RPMI7951 (cell line): ENCODE measurements around the gene CHCHD10. TPM values are rescaled to one million over a fixed set of nuclear protein-coding genes. Genes with fewer than 3 reads are reported as not detected.

Source experiments
- DNase-seq: peaks from one replicate; pipeline ENCODE4 v3.0.0-alpha.2; 2012; ENCODE audit warnings: low read depth
- total RNA-seq: library from RNA; depleted of rRNA; stranded (reverse); fragments of >200 nt; shearing (Covaris generic); gene quantifications from 2 replicates; pipeline ENCODE4 v1.2.3, GENCODE V29; 2014

Gene CHCHD10
- total RNA-seq, 1 experiment from 2014 or later = 13.9 TPM

DNA sequence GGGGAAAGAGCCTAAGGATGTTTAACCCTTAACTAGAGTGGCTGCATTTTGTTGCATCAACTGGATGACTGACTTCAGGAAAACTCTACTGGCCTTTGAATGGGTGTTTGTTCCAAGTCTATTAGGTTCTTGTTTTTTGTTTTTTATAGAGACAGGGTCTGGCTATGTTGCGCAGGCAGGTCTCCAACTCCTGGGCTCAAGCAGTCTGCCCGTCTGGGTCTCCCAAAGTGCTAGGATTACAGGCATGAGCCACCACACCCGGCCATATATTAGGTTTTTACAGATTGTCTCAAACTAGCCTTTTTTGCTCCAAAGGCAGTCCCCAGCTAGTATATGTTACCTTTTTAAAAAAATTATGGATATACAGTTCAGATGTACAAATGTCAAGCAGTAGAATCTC, 20.1 kb upstream of the CHCHD10 start:
- no peak for DNase-seq

DNA sequence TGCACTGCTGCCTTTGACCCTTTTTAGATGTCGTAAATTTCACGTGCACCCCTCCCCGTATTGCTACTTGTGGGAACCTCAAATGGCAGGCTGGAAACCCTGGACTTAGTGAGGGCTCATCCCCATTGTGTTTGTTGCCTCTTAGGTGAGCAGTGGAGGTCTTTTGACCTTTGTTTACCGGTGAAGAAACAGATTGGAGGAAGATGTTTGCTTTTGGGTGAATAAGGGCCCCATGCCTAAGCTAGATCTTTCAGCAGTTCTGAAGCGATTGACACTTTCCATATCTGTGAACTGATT, 19.8 kb upstream of the CHCHD10 start:
- no peak for DNase-seq

DNA sequence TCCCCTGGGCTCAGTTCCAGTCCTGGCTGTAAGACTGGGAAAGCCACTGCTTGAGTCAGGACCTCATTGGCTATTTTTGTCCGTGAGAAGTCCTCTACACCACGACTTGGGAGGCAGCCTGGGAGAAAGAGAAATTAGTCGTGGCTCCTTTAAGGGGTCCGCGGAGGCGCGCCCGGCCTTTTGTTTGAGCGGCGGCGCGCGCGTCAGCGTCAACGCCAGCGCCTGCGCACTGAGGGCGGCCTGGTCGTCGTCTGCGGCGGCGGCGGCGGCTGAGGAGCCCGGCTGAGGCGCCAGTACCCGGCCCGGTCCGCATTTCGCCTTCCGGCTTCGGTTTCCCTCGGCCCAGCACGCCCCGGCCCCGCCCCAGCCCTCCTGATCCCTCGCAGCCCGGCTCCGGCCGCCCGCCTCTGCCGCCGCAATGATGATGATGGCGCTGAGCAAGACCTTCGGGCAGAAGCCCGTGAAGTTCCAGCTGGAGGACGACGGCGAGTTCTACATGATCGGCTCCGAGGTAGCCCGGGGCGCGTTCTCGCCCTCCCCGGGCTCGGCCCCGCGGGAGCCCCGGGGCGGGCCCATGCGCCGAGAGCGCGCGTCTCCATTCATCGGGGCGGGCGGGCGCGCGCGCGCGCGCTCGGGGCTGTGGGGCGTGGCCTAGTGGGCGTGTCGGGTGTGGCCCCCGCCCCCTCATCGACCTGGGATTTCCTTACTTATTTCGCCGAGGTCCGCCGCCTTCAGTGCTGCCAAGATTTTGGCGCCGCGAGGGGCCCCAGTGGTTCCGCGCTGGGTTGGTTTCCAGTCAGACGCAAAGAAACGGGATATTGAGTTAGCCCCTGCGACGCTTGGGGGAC, 19.2 kb upstream of the CHCHD10 start, which contains the start of gene SMARCB1:
Gene SMARCB1, plus strand, starts transcription at position 215 of the 848 bp plus-strand sequence. Its CDS starts 204 bp downstream, at position 419.
- peak; percentile 95 for DNase-seq

DNA sequence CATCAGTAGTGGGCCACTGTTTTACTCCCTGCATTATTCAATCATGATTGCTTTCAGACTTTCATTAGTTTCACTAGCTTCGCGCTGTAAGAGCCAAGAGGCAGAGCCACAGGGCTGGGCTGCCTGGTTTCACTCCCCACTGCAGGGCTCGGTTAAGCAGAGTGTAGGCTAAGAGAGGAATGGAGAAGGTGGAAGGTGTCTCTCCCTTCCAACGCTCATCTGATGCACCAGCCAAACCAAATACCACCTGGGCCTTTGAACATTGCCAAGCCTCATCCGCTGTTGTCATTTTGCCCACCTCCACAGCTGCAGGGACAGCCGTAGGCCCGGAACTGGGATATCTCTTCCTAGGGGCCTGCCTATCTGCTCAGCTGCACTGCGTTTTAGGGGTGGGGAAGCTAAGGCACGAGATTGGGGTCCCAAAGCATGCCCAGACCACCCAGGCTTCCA, 18.5 kb upstream of the CHCHD10 start:
- DNase-seq = no peak

DNA sequence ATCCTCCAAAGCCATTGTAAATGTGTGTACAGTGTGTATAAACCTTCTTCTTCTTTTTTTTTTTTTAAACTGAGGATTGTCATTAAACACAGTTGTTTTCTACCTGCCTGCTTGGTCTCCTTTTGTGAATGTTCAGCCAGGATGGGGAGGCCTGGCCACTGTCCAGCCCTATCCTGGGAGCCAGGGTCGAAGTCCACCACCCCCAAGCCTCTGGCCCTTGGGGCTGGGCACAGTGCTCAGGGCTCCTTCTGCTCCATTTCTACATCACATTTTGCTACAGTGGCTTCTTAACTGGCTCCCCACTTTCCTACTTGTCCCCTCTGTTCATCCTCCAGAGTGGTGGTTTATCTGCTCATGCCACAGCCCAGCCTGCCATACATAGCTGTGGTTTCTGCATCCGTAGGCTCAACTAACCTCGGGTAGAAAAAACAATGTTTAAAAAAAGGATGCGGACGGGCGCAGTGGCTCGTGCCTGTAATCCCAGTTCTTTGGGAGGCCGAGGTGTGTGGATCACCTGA, 16.5 kb upstream of the CHCHD10 start:
- peak; percentile 88 for DNase-seq

DNA sequence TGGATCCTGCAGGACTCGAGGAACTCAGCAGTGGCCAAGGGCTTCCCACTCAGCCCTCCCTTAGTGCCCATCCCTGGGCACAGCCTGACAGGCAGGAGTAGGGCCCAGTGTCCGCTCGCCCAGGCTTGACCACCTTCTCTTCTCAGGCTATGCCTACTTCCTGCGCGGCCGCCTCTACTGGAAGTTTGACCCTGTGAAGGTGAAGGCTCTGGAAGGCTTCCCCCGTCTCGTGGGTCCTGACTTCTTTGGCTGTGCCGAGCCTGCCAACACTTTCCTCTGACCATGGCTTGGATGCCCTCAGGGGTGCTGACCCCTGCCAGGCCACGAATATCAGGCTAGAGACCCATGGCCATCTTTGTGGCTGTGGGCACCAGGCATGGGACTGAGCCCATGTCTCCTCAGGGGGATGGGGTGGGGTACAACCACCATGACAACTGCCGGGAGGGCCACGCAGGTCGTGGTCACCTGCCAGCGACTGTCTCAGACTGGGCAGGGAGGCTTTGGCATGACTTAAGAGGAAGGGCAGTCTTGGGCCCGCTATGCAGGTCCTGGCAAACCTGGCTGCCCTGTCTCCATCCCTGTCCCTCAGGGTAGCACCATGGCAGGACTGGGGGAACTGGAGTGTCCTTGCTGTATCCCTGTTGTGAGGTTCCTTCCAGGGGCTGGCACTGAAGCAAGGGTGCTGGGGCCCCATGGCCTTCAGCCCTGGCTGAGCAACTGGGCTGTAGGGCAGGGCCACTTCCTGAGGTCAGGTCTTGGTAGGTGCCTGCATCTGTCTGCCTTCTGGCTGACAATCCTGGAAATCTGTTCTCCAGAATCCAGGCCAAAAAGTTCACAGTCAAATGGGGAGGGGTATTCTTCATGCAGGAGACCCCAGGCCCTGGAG, 15.7 kb upstream of the CHCHD10 start:
- no peak for DNase-seq

DNA sequence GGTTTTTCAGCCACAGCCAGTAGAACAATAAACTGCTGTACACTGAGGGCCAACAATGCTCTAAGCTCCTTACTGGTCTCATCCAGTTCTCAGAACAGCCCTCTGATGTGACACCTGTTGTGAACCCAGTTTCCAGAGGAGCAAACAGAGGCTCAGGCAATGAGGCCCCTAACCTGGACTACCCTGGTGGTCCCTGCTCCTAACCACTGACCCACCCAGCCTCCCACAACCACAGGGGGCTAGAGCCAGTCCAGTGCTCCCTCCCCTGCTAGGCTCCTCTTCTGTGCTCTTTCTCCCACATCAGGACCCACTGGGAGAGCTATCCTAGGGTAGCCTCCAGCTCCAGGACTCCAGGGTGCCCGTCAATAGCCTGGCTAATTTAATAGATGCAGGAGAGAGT, 14.9 kb upstream of the CHCHD10 start:
- DNase-seq = no peak

DNA sequence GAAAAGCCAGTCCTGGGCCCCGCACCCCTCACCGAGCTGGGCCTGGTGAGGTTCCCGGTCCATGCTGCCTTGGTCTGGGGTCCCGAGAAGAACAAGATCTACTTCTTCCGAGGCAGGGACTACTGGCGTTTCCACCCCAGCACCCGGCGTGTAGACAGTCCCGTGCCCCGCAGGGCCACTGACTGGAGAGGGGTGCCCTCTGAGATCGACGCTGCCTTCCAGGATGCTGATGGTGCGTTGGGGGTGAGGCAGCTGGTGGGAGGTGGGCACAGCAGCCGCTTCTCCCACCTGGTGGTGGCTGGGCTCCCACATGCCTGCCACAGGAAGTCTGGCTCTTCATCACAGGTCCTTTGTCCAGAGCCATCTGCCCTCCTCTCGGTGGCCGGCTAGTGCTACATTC, 14.5 kb upstream of the CHCHD10 start:
- no peak for DNase-seq

DNA sequence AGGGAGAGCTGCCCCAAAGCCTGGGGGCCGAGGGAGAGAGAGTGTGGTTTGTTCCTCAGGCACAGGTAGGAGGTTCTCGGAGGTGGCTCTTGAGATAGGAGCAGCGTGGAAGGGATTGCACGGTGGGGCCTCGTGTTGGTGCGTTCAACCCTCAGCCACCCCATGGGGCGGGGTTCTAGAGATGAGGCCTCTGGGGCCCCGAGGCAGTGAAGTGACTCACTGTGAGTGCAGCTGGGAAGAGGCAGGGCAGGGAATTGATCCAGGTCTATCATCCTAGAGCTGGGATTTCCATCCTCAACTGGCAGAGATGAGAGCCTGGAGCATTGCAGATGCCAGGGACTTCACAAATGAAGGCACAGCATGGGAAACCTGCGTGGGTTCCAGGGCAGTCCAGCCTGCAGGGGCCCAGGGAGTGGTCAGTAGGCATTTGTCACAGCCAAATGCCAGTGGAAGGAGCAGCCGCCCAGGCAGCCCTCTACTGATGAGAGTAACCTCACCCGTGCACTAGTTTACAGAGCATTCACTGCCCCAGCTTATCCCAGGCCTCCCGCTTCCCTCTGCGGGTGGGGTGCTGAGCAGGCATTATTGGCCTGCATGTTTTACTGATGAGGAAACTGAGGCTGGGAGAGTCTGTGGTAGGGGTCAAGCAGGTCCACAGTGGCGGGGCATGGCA, 13.9 kb upstream of the CHCHD10 start:
- peak; percentile 98 for DNase-seq

DNA sequence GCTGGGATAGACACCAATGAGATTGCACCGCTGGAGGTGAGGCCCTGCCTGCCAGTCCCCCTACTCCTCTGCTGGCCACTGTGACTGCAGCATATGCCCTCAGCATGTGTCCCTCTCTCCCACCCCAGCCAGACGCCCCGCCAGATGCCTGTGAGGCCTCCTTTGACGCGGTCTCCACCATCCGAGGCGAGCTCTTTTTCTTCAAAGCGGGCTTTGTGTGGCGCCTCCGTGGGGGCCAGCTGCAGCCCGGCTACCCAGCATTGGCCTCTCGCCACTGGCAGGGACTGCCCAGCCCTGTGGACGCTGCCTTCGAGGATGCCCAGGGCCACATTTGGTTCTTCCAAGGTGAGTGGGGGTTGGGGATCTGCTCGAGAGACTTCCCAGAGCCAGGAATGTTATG, 13.3 kb upstream of the CHCHD10 start:
- DNase-seq = peak; percentile 83

DNA sequence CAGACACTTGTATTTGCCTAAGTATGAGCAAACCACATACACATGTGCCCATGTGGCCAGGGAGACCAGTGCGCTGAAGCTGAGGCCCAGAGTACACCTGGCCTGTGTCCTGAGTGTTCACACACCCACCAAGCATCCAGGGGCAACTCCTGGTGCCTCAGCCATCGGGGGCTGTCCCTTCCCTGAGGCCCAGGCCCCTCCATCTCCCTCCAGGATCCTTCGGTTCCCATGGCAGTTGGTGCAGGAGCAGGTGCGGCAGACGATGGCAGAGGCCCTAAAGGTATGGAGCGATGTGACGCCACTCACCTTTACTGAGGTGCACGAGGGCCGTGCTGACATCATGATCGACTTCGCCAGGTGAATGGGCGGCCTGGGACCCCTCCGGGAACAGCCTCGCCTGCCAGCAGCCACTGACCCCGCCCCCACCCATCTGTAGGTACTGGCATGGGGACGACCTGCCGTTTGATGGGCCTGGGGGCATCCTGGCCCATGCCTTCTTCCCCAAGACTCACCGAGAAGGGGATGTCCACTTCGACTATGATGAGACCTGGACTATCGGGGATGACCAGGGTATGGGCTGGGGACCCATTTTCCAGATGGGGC, 12.5 kb upstream of the CHCHD10 start:
- no peak for DNase-seq

DNA sequence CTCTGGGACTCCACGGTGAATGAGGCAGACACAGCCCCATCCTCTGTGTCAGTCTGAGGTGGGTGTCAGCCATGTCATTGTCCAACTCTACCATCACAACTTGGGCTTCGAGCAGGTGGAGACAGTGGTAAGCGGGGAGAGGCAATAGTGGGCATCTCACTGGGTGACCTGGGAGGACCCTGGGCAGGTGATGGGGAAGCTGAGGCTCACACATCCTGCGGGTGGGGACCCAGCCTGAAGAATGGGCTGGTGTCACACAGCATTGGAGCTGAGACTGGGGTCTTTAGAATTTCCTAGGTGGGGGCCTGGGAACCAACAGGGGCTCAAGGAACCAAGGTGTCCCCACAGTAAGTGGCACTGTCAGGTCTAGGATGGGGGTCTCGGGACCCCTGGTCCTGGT, 12.0 kb upstream of the CHCHD10 start:
- DNase-seq = no peak

DNA sequence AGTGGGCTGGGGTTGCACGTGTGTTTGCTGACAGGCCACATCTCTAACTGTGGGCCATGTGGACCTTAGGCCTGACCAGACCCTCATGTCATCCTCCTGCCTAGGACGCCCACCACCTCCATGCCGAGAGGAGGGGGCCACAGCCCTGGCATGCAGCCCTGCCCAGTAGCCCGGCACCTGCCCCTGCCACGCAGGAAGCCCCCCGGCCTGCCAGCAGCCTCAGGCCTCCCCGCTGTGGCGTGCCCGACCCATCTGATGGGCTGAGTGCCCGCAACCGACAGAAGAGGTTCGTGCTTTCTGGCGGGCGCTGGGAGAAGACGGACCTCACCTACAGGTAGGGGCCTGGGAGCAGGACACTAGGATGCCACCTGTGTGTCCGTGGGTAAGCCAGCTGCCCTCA, 11.3 kb upstream of the CHCHD10 start:
- DNase-seq = no peak

DNA sequence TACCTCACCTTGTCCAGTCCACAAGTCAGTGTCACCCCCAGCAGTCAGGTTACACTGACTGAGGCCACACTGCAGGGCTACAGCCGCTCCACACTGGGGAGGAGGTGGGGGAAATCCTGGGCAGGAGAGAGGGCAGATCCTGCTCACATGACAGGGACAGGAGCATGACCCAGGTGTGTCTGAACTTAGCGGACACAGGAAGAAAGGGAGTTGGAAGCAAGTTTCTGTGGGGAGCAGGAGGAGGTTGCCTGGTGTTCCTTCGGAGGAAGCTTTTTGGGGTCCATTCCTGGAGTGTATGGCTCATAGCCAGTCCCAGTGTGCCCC, 10.8 kb upstream of the CHCHD10 start:
- no peak for DNase-seq

DNA sequence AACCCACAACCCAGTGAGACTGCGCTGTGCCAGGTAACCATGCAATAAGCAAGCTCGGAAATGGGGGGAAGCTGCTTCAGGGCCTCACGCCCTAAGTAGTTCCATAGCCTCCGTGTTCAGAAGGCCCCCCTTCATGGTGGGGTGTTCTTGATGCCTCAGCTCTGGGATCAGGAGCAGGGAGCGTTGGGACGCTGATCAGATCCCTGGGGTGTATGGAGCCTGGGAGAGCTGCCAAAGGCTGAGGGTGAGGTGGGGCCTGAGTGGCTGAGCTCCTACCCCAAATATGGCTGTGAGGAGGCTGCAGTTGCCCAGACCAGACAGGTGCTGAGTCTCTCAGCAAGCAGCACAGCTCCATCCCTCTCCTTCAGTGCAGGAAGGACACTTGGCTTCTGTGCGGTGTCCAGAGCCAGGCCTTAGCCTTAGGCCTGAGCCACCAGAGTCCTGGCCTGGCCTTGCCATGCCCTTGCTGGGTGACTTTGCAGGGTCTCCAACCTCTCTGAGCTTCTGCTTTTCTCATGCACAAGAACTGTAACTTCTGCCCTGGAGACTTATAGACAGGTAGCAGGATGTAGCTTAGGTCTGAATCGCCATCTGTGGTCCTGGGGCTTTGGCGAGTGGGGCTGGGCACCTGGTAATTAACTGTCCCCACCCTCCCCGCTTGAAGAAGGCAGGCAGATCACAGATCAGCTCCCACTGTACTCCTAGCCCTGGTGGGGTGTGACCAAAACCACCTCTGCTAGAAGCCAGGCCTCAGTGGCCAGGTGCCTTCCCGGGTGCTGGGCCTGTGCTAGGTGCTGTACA, 10.2 kb upstream of the CHCHD10 start:
- DNase-seq = no peak

DNA sequence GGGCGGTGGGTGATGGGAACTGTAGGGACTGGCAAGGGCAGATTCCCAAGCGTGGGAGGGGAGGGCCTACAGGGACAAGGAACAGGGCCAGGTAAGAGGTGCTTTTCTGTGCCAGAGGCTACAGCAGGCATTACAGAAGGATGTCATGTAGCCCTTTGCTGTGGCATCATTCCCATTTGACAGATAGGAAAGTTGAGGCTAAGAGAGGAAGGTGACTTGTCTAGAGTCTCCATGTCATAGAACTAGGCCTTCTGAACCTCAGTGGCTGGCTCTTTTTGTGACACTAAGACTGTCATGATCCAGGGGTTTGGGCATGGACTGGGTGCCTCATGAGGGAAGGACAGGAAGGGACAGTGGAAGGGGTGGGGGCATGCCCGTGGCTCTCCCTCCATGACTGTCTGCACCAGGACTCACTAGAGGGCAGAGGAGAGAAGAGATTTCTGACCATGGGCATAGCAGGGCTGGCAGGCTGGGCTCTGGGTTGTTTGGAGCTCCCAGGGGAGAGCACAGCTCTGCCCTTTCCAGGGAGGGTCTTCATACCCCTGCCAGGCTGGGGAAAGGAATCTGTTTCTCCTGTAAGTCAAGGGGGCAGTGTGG, 8.1 kb upstream of the CHCHD10 start:
- DNase-seq = no peak

DNA sequence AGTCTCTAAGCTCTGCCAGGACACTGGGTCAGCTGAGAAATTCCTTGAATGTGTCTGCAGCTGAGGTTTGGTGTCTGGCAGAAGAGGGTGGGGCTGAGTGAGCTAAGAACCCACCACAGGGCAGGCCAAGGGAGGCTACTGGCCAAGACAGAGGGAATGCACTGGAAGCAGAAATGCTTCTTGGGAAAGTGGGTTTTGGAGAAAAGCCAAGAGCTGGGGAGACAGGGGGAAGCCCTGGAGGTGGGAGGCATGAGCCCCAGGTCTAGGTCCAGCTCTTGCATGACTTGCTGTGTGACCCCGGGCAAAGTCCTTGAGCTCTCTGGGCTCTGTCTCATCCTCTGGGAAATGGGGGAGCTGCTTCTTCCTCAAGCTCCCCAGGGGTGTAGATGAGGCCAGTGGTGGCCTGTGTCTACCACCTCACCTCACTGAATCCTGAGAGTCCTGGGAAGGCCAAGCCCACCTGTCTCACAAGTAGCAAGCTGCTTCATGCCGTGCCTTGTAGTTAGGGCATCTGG, 7.2 kb upstream of the CHCHD10 start:
- DNase-seq = peak; percentile 75

DNA sequence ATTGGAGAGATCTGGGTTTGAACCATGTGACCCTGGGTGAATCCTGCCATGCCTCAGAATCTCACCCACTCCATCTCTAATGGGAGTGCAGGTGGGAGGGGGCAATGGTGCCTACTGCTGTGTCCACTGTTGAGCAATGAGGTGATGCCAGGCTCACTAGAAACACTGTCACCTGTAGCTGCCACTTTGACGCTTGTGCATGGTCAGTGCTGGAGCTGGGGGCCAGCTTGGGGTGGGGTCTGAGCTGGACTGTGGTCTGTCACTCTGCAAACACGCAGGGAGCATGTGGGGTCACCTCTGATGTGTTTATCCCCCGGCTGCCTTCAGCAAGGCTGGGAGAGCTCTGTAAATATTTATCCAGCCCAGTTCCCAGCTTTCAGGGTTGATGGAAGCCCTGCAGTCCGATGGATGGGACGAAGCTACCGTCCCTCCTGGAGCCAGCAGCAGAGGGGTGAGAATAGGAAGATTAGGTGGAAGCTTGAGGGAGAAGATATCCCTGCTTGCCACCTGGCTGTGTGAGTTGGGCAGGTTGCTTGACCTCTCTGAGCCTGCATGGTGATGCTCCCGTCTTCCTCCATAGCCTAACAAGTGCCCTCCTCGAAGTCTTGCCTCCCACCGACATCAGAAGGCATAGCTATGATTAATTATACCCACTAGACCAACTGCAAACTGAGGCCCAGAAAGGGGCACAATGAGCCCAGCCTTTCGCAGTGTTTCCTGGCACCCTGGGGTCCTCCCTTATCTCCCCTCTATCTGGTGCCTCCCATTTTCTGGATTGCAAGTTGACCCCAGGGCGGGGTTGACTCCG, 6.5 kb upstream of the CHCHD10 start:
- no peak for DNase-seq

DNA sequence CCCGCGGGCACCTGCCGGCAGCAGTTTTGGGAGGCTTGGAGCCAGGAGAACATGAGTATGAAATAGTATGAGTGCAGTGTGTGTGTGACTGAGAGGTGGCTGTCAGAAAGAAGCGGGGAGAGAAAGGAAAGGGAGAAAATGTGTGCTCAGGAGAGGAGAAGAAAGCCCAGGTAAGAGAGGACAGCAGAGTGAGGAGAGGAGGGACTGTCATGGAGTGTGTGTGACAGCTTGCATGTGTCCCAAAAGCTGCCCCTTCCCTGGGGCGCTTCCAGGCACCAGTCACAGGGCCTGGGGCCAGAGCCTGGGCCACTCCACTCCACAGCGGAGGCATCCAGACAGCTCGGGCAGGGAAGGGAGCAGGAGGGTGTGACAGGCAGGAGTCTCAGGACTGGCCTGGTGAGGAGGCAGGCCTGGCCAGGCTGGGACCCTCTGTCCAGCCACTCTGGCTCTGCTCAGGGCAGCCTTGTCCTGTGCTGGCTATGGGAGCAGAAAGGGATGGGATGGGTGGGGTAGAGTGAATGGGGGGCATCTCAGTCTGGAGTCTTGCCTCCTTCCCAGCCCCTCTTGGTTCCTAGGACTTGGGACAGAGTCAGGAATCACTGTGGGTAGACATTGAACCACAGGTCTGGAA, 5.8 kb upstream of the CHCHD10 start:
- no peak for DNase-seq
